ENCODE data around the gene PHACTR1.

The PHACTR1 gene

DNA sequence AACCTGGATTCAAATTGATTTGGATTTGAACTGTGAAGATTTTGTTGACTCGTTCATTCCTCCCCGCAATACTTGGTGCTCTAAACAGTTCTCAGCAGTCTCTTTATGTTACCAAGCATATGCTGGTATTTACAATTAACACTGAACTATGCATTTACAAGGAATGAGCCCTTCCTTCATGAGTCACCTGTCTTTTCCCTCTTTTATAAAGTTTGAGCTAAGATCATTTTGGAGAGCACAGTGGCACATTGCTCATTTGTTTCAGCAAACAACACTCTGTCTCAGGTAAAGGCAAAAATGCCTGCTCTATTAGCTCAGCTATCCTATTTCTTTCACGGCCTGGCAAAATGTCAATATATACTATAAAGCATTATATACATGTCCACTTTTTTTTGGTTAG lies 285.4 kb downstream of the PHACTR1 start:
- no peak for DNase-seq

DNA sequence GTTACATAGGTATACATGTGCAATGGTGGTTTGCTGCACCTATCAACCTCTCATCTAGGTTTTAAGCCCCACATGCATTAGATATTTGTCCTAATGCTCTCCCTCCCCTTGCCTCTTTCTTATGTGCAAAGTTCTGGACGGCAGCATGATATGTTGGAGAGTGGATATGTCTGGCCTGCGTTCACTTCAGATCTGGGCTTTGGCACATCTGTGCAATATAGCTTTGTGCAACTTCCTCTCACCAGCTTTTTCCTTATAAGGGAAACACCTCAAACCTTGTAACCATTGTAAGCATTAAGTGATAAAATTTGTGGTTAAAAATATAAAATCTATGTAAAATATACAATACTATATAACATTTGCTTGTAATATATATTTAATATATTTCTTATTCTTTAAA lies 288.0 kb downstream of the PHACTR1 start:
- no peak for DNase-seq

DNA sequence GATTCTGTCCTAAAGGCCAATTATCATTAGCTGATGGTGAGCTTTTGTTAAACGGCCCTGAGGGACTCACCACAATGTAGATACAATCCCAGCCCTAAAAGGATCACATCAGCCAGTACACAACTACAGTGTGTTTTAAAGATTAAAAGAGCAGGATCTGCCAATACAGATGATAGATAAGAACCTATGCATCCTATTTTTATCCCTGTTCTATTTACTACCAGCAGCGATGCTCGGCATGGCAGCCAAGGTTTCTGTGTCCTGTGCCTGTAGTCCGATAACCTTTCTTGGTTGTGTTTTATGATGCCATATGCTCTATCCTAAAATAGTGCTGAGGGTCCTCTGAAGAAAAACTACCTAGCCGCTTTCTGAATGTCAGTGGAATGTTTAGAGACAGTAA lies 289.4 kb downstream of the PHACTR1 start:
- DNase-seq, result no peak

DNA sequence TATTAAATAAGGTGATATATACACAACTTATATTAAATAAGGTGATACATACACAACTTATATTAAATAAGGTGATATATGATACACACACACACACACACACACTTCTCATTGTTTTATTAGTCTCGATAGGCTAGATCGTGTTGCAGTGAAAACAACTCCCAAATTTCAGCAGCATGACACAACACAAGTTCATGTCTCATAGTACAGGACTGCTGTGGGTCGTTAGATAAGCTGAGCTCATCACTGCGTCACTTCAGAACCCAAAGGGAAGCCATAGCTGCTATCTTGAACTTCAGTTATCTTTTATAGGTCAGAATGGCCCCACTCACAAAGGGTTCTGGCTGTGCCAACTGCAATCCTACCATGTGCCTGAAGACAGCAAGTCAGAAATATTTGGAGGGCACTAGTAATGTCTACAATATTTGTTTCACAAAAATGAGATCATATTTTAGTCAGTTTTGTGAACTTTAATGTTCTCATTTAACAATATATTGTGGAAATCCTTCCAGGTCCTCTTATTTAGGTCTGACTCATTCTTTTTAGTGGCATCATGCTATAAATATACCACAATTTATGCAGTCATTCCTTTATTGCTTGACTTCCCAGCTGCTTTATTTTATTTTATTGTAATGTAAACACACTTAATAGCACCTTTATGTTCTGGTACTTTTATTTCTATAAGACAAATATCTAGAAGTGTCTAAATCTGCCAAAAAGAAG lies 290.2 kb downstream of the PHACTR1 start:
- DNase-seq, result no peak

DNA sequence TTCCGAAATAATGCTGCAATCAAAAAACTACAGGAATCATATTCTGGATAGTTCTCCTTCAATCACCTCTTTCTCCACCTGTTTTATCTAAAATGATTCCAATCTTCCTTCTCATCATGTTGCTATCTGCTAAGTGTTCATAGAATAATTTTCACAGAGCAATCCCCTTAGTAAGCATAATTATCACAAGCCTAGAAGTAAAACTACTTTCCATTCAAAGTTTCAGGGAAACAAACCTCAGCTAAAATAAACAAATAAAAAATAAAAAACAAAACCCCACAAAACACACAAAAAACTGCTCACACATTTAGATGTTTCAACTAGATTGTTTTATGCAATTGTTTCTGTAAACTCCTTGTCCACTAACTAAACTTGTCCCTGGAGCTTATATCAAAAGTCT lies 291.2 kb downstream of the PHACTR1 start:
- DNase-seq, result no peak

DNA sequence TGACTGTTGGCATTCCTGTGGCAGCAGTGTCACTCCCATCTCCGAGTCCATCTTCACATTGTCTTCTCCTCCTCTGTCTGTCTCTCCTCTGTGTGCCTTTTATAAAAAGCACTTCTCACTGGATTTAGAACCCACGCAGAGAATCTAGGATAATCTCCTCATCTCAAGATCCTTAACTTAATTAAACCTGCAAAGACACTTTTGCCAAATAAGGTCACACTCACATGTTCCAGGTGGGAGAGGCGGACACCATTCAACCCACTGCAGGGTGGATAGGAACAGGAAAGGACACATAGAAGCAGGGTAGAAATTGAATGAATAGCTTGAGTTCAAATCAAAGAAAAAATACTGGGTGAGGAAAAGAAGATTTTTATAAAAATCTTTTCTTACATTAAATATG lies 292.5 kb downstream of the PHACTR1 start:
- DNase-seq, result no peak

DNA sequence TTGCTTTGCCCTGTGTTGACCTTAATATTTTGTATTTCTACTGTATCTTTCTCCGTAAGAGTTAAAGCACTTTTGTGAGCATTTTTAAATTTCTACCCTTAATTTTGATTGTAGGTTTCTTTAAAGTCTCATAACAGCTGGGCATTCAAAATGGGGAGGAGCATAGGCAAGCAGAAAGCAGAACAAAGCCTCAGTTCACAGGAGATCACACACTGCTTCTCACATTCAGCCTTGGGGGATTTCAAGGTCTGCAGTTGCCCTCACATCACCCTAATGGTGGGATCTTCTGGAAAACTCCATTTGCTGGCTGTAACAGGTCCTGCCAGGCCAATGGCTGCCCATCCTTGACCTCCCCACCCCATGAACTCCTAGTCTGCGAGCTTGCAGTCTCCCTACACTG lies 292.9 kb downstream of the PHACTR1 start:
- no peak for DNase-seq

DNA sequence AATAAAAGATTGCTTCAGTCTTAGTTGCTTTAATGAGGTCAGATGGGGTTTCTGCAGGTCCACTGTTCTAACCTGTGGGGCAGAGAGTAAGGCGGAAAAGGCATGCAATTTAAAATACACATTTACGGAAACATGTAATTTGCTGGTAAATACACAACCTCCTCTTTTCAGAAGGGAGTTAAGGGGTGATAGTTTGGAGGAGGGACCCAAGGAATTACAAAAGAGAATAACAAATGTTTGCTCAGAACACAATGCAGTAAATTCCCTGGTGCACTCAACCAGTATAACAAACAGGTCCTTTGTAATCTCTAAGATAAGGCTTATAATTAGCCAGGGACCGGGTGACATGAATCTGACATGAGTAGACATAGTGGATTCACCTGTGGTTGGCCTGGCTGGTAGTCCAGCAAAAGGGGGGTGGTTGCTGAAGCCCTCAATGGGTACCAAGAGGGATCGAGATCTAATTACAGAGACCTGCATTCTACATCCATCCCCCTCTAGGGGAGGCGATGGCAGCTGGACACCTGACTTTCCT lies 295.1 kb downstream of the PHACTR1 start:
- no peak for DNase-seq

DNA sequence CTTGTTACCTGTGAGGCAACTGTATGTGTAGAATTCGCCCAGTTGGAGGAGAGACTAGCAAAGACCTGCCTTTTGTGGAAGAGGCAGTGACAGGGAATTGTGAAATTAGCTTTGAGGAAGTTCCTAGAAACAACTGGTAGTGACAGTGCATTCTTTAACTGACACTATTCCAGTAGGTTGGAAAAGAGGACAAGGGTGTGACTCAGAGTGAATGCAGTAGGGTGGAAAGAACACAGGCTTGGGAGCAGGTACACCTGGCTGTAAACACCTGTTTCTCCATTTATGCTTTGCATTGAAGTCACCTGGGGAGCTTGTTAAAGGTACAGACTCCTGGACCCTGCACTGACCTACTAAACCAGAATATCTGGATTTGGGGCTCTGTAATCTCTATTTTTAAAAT lies 295.7 kb downstream of the PHACTR1 start:
- DNase-seq, result no peak

DNA sequence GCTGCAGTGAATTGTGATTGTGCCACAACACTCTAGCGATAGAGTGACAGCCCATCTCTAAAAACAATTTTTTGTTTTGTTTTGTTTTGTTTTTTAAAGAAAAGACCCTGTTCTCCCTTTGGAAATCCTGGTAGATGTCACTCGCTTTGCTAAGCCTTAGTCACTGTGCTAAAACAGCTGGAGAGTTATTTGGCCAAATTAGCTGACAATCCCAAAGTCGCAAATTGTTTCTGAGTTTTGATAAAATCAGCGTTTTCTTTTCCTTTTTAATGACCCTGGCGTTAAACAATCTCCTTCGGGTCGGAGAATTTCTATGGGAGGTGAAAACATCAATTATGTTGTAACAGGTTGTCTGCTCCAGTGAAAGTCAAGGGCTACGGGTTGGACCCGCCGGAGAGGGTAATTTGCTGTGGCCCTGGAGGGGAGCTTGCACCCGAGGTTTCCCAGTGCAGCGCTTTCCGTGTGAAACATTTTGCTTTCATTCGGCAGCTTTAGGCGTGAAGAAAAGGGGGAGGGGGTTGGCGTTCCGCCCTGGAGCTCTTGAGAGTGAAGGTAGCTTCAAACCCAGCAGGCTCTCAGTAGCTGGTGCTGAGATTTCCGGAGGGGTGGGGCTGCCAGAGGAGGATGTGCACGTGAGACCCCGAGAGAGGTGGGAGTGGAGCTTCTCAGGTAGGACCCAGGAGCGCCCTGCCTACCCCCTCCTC lies 296.6 kb downstream of the PHACTR1 start:
- DNase-seq, result no peak

DNA sequence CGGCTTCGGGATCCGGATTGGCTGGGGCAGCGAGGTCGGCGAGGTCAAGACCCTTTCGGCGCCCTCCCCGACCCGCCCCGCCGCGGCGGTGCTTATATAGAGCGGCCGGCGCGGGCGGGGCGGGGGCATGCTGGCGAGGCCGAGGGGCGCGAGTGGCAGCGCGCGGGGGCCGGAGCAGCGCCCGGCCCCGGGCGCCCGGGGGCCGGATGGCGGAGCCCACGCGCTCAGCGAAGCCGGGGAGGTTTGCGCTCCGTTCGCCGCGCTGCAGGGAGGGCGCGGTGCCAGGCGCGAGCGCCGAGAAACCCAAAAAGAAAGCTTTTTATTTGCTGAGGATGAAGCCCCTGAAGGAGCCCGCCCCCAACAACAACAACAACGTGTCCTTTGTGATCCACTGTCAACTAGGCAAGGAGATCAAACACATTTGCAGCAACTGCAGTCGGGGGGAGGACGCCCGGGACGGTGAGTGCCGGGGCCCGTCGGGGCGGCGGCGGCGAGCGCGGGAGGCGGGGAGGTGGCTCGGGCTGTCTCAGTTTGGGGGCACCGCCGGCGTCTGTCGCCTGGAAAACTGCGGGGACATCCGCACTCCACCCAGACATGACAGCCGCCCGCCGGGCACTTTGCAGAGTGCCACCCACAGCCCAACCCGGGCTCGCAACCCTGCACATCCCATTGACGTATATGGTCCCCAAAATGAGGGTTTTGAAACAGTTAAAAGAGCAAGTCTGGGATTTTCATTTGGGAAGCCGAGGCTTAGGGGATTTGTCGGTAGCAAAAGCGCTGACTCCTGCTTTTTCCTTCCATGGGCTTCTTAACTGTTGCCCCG lies 297.3 kb downstream of the PHACTR1 start:
- DNase-seq, result no peak

DNA sequence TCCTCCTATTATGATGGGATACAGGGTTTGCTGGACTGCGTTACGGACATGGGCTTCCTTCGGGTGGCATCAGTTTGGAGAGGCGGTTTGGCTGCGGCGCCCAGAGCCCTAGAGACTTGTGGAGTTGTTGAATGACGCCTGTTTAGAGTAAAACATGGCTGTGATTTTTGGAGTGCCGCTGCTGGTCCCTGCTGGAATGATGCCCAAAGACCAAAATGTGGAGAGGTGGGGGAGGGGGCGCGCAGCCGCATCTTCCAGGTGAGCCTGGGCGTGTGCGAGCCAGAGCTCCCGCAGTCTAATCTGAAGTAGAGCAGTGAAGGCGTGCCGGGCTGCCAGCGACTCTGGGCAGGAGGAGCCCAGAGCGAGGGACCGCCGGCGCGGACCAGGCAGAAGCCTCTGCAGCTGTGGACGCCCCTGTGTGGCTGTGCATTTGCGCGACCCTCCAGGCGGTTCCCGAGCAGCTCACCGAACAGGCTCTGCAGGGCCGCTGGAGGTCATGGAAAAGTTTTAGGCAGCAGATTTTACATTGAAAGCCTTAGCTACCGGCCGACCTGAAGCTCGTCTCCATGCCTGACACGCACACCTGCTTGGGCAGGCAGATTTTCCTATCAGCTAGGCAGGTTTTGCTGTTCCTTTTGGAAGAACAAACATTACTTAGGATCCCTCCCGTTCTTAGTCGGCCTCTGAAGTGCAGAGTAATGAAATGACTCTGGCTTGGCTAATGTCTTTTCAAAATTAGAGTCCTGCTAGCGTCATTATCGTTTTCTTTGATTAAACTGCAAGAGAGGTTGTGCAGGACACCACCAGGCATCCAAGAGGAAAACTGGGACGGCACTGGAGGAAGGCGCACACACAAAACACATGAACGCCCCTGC lies 298.2 kb downstream of the PHACTR1 start:
- no peak for DNase-seq

DNA sequence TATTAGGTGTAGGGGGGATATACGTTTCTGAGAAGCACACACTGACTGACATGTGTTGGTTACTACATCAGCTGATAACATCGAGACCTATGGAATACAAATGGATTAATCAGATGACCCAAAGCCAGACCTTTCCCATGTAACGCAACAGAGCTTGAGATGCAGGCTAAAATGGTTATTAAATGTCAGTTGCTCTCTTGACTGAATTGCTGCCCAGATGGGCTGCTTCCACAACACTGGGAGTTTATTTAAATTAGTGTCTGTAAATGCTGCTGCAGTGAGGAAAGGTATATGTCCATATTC lies 298.8 kb downstream of the PHACTR1 start:
- DNase-seq, result no peak

DNA sequence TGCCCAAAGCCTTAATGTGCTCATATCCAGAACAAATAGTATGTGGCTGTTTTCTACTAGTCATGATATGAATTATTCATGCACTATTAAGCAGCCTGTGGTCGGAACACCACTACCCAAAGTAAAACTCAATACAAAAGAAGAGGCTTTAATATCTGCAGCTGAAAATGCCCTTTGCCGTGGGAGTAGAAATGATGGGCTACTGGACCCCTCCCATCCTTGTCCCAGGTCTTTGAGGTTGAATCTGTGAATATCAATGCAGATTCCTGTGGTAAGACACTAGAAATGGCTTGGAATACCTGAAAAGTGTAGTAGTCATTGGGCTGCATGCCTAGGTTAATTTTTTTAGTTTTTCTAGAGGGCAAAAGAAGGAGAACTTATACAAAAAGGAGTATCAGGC lies 308.0 kb downstream of the PHACTR1 start:
- no peak for DNase-seq

DNA sequence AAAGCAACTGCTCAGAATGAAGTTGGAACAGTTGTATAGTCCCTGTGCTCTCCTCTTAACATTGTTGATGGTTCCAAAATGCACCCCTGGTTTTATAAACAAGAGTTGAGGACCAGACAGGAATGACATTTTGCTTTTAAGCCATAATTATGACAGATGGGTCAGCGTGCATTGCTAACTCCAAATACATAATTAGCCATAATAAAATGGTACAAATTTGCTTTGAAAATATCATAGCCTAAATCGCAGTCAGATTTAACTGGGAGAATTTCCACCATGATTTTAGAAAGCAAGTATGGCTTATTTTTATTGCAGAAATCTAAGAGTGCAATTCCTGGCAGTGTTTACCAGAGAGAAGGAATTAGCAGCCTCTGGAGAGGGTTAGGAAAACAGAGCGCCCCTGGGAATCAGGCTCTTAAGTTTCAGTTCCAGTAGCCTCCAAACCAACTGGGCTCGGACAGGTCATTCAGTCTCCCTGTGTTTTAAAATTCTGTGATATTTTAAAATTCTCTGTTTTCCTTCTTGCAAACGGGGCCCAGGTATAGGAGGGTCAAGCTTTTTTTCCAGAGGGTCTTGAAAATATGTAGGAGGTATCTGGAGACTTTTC lies 309.4 kb downstream of the PHACTR1 start:
- no peak for DNase-seq

DNA sequence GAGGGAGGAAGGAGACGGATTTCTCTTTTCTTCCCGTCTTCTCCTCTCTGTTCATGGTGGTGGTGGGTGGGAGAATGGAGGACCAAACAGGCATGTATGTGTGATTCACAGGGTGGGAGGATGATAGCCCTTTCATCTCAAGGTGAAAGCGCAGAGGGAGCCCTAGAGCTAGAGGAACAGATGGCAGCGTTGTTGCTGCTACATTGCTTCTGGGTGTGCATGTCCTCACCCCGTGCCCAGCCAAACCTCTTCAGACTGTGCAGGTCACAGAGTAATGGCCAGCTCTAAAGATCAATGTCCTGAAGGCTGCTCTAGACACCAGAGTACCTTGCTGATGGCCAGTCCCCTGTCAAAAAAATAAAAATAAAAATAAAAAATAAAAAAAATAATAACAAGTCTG lies 310.0 kb downstream of the PHACTR1 start:
- DNase-seq, result no peak

DNA sequence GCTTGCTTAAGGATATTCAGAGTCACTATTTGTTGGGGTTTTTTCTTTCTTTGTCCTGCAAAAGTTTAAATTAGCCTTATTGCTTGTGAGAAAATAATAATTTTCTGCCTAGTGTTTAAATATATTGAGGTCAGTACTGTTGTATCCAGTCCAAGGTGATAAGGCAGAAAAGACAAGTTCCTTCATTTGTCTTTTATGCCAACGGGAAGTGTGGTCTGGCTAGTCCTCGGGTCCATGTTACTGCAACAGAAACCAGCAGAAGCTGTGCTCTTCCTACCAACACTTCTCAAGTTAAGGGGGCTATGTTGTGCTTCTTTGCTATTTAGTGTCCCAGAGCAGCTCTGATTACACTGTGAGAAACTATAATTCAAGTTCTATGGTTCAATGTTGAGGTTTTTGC lies 310.6 kb downstream of the PHACTR1 start:
- no peak for DNase-seq

DNA sequence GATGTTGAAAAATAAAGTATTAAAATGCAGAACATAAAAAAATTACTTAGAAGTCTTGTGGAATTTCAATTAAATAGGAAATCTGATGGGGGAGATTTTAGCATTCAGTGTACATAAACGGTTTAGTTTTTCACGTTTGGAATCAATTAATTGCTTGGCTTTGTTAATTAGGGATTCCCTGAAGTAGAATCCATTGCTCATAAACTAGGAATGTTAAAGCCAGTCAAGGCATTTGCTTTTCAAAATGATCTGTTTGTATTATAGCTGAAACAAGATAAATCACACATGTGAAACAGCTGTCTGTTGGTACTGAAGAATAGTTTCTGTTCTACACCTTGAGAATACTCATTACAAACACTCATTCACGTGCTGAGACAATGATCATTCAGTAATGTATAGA lies 313.8 kb downstream of the PHACTR1 start:
- no peak for DNase-seq

DNA sequence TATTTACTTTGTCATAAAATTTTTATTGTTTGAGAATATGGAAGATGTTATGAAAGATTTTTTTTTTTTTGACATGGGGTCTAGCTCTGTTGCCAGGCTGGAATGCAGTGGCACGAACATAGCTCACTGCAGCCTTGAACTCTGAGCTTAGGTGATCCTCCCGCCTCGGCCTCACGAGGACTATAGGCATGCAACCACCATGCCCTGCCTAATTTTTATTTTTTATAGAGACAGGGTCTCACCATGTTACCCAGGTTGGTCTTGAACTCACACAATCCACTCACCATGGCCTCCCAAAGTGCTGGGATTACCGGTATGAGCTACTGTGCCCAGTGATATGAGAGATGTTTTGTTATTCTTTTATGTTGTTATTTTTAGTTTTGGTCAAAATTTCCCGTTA lies 316.0 kb downstream of the PHACTR1 start:
- DNase-seq, result no peak

DNA sequence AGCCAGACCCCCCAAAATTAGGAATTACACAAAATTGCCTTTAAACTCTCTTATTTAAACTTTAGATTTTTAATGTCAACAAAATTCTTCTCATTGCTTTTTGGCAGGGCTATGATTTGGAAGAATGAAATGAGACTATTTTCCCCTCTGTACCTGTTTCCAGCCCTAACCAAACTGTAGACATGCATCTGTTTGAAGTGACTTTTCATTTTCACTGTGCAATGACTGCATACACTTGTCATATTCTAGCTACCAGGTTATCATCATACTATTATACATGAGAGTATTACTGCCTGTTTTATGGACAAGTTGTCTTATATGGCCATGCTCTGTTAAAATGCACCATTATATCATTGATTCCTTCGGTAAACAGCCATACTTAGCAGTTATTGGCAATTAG lies 316.6 kb downstream of the PHACTR1 start:
- DNase-seq, result no peak

DNA sequence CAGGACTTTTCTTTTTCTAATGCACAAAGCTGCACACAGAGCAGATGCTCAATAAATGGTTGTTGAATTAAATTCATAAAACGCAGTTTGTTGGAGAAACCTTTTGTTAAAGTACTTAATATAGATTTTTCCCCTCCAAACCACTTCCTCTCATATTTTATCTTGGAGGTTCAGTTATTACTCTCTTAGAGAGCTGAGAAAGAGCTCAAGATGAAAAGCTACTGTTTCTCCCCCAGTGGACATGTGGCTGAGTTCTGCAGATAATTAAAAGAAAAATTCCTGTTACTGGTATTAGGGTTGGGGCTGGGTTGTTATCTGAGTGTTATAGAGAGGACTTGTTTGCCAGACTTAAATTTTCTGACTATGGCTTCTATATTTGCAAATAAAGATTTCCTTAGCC lies 317.7 kb downstream of the PHACTR1 start:
- DNase-seq, result no peak

DNA sequence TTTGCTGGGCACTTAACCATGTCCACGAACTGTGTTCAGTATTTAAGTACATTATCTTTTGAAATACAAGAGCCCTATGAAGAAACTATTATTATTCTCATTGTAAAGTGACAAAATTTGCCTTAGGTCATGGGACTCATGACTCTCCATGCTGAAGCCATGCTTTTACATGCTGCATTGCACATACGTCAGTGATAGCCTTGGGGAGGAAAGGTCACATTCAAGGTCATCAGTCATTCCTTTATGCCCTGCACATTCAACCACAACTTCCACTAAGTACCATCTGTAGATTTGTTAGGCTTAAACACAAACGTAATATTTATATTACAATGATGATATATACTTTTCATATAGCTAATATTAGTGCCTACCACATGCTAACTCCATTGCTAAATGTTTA lies 319.0 kb downstream of the PHACTR1 start:
- DNase-seq, result no peak

DNA sequence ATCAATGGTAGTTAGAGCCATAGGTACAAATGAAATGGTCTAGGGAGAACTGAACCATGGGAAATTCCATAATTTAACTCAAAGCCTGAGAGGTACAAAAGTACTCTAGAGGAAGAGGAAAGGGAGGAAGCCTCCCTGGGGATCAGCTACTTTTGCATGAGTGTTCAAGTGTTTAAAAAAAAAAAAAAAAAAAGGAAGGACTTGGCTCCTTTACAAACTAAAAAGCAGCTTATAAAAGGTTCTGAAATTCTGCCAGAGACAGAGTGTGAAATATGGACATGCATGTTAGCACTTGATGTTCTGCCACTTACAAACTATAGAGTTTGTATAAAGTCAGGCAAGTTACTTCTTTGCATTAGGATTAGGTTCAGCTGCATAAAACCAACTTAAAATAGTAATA lies 321.7 kb downstream of the PHACTR1 start:
- no peak for DNase-seq
